Measurements from ENCODE around the gene TSPEAR.

DNA sequence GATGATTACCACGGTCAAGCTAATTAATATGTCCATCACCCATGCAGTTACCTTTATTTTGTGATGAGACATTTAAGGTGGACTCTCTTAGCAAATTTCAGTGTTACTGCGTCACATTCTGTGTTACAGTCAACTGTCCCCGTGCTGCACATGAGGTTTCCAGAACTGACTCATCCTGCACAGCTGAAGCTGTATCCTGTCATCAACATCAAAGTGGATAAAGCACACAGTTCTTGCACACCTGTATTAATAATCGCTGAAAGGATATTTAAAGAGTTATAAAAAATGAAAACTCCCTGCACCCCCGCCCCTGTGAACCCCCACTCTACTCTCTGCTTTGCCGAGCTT lies 127.6 kb downstream of the TSPEAR start:
- TF ChIP-seq, protein P1, sequence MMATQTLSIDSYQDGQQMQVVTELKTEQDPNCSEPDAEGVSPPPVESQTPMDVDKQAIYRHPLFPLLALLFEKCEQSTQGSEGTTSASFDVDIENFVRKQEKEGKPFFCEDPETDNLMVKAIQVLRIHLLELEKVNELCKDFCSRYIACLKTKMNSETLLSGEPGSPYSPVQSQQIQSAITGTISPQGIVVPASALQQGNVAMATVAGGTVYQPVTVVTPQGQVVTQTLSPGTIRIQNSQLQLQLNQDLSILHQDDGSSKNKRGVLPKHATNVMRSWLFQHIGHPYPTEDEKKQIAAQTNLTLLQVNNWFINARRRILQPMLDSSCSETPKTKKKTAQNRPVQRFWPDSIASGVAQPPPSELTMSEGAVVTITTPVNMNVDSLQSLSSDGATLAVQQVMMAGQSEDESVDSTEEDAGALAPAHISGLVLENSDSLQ (IDR thresholded peaks at IDR 0.05) = no peak
- TF ChIP-seq FOXM1 (IDR thresholded peaks at IDR 0.05; ENCODE audit: borderline replicate concordance) (no peak), NFRKB (IDR thresholded peaks at IDR 0.05) (no peak), BHLHE40 (IDR thresholded peaks at IDR 0.05; ENCODE audit: borderline replicate concordance) (no peak)

All from HEK293T (cell line).